ENCODE measurements around the gene PGC. TPM values are rescaled to one million over a fixed set of nuclear protein-coding genes. Genes with fewer than 3 reads are reported as not detected.

The PGC gene
- total RNA-seq, 4 donors from 2014 or later = 1.5 TPM; not detected in 3

DNA sequence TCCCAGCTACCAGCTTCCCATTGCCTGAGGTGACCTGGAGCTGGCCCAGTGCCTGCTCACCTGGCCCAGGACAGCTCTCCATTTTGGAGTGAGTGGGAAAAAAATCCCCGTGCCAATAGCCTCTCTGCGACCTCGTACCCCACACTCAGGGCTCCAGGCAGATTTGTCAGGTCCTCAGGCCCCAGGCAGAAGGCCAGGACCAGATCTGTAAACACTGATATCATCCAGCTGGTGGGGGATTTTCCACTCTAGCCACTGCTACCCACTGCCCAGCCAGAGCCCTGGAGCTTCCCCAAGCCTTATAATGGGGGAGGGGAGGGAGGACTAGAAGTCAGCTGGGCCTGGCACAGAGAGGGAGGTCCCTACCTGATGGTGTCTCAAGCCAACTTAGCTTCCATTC is 1.3 kb upstream of the PGC start:
- no peak for TF ChIP-seq POLR2AphosphoS5 (IDR thresholded peaks at IDR 0.05)
- TF ChIP-seq EP300 (IDR thresholded peaks at IDR 0.05; ENCODE audit: low read depth) = no peak
- no peak for TF ChIP-seq POLR2A (IDR thresholded peaks at IDR 0.05)
- no peak for DNase-seq
- H3K4me1 ChIP-seq = no peaks in the 10 kb centered on the region
- no peaks in the 10 kb centered on the region for H3K36me3 ChIP-seq
- intact Hi-C loops (cut with DNase I; ENCODE audit: low total_unique reads) = no loop called here
- no peak overlapping the region for H3K27ac ChIP-seq
- 78% methylated on average over 3 of the region's 3 CpGs; no CpG with 5 or more reads in 1 of the 2 donors for WGBS, 2 donors (ENCODE audit: low coverage in 1 of 2)
- H3K27me3 ChIP-seq = no peaks in the 10 kb centered on the region
- H3K9me3 ChIP-seq = no peaks in the 10 kb centered on the region
- in situ Hi-C loops (cut with MboI; ENCODE audit: low pct_ligation_motif_present in 1 of 4, low pct_unique_long_range_greater_than_20kb in 1 of 4, low sequenced_read_pairs in 3 of 4) = no loop called here
- no peak overlapping the region for H3K4me3 ChIP-seq

DNA sequence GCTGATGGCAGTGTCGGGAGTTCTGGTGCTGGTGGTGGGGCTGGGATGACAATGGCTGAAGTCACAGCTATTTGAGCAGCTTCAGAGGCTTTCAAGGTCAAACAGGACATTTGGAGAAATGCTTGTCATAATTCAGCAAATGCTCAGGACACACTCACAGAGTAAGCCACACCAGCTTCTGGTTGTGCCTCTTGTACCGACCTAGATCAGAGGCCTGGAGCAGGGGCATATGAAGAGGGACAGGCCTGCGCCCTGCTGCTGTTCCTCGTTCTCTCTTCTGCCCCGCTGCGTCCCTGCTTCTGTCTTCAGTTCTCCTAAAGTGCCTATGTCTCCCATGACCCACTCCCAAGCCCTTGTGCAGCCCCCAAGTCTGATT is 893 bp upstream of the PGC start:
- H3K27me3 ChIP-seq = no peaks in the 10 kb centered on the region
- WGBS, 2 donors (ENCODE audit: low coverage in 1 of 2) = 96% methylated on average over 6 of the region's 6 CpGs; no CpG with 5 or more reads in 1 of the 2 donors
- no peak for TF ChIP-seq POLR2AphosphoS5 (IDR thresholded peaks at IDR 0.05)
- no peak for TF ChIP-seq POLR2A (IDR thresholded peaks at IDR 0.05)
- in situ Hi-C loops (cut with MboI; ENCODE audit: low pct_ligation_motif_present in 1 of 4, low pct_unique_long_range_greater_than_20kb in 1 of 4, low sequenced_read_pairs in 3 of 4) (no loop called here), intact Hi-C loops (cut with DNase I; ENCODE audit: low total_unique reads) (no loop called here)
- H3K4me3 ChIP-seq = no peak overlapping the region
- DNase-seq = no peak
- H3K4me1 ChIP-seq = no peaks in the 10 kb centered on the region
- H3K27ac ChIP-seq = no peak overlapping the region
- H3K9me3 ChIP-seq = no peaks in the 10 kb centered on the region
- no peaks in the 10 kb centered on the region for H3K36me3 ChIP-seq

DNA sequence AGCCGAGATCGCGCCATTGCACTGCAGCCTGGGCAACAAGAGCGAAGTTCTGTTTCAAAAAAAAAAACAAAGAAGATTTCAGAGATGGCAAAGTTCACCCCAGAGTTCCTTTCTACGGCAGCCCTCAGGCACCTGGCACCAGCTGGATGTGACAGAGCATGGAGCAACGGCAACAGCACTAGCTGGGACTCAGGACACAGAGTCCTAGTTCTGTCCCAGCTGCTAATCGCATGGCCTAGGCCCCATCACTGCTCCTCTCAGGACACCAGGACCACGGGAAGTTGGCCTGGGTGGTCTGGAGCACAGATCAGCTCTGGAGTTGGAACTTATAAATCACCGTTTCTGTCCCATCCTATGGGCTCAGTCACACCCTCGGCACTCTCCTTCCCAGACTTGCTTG is 1.1 kb downstream of the PGC start:
- intact Hi-C loops (cut with DNase I; ENCODE audit: low total_unique reads) (no loop called here), in situ Hi-C loops (cut with MboI; ENCODE audit: low pct_ligation_motif_present in 1 of 4, low pct_unique_long_range_greater_than_20kb in 1 of 4, low sequenced_read_pairs in 3 of 4) (no loop called here)
- Histone ChIP-seq H3K27ac (no peak overlapping the region), H3K27me3 (no peaks in the 10 kb centered on the region), H3K4me3 (no peak overlapping the region), H3K9me3 (no peaks in the 10 kb centered on the region), H3K4me1 (peaks cover 6 to 15% (median 11%) of the 10 kb centered on the region in 4 donors), H3K36me3 (no peaks in the 10 kb centered on the region)
- TF ChIP-seq POLR2AphosphoS5 (IDR thresholded peaks at IDR 0.05) (no peak), POLR2A (IDR thresholded peaks at IDR 0.05) (no peak), EP300 (IDR thresholded peaks at IDR 0.05; ENCODE audit: low read depth) (no peak)
- TF ChIP-seq, protein P1, sequence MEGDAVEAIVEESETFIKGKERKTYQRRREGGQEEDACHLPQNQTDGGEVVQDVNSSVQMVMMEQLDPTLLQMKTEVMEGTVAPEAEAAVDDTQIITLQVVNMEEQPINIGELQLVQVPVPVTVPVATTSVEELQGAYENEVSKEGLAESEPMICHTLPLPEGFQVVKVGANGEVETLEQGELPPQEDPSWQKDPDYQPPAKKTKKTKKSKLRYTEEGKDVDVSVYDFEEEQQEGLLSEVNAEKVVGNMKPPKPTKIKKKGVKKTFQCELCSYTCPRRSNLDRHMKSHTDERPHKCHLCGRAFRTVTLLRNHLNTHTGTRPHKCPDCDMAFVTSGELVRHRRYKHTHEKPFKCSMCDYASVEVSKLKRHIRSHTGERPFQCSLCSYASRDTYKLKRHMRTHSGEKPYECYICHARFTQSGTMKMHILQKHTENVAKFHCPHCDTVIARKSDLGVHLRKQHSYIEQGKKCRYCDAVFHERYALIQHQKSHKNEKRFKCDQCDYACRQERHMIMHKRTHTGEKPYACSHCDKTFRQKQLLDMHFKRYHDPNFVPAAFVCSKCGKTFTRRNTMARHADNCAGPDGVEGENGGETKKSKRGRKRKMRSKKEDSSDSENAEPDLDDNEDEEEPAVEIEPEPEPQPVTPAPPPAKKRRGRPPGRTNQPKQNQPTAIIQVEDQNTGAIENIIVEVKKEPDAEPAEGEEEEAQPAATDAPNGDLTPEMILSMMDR (IDR thresholded peaks at IDR 0.05) = no peak
- DNase-seq = no peak
- 86 to 90% methylated on average over 5 to 10 of the region's 10 CpGs for WGBS, 2 donors (ENCODE audit: low coverage in 1 of 2)

DNA sequence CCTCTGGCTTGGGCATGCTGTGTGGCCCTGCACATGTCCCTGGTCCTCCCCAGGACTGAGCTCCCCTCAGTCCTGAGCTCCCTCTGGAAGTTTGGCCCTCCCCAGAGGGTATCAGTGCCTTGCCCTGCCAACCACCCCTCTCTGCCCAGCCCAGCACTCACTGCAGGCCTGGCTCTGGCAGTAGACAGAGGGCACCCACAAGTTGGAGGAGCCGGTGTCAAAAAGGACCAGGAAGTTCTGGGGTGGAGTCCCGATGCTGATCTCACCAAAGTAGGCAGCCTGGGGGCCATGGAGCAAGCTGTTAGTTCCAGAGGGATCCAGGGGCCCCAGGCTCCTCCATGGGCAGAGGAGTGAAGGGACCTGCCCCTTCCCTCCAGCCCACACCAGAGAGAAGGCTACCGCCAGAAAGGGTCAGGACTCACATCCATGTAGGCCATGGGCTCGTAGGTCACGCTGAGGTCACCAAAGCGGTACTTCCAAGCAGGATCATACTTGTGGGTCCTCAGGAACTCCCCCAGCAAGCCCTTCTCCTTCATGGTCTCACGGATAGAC is 2.9 kb downstream of the PGC start:
- H3K9me3 ChIP-seq = no peaks in the 10 kb centered on the region
- H3K27ac ChIP-seq = no peak overlapping the region
- WGBS, 2 donors (ENCODE audit: low coverage in 1 of 2) = 84% methylated on average over 7 of the region's 7 CpGs; no CpG with 5 or more reads in 1 of the 2 donors
- in situ Hi-C loops (cut with MboI; ENCODE audit: low pct_ligation_motif_present in 1 of 4, low pct_unique_long_range_greater_than_20kb in 1 of 4, low sequenced_read_pairs in 3 of 4) (no loop called here), intact Hi-C loops (cut with DNase I; ENCODE audit: low total_unique reads) (no loop called here)
- no peak for TF ChIP-seq POLR2AphosphoS5 (IDR thresholded peaks at IDR 0.05)
- TF ChIP-seq EP300 (IDR thresholded peaks at IDR 0.05; ENCODE audit: low read depth) = no peak
- no peak overlapping the region for H3K4me3 ChIP-seq
- no peak for DNase-seq
- H3K27me3 ChIP-seq = no peaks in the 10 kb centered on the region
- peaks cover 11 to 23% (median 16%) of the 10 kb centered on the region in 4 donors for H3K4me1 ChIP-seq
- H3K36me3 ChIP-seq = no peaks in the 10 kb centered on the region

DNA sequence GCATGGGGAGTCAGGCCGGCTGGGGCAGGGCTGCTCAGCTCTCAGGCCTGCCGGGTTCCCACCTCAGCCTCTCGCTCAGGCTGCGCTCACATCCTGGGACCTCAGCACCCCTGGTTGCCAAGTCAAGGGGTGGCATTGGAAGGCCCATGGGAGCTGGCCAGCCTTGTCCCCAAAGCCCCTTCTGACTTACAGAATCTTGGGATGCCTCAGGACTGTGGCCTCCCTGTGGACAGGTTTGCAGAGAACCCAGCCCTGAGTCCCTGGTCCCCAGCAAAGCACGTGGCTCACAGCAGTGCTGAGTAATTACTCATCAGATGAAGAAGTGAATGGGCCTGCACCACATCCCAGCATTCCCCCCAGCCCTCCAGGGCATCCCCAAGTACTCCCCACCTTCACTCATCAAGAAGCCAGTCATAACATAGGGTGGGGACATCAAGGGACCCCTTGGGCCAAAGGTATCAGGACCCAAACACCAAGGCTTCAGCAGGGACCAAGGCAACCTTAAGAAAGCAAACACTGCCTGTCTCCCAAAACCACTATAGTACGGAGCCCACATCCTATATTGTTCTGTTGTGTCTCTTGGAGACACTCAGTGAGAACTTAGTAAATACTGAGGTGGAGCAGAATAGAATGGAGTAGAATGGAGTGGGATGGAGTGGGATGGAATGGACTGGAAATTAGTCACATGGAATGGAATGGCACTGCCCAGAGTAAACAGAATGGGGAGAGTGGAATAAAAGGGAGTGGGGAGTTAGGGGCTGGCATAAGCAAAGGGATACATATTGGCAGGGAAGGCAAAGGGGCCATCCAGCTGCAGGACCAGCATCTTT is 3.6 kb downstream of the PGC start:
- no peak for DNase-seq
- H3K4me1 ChIP-seq = peaks cover 11 to 23% (median 16%) of the 10 kb centered on the region in 4 donors
- H3K27ac ChIP-seq = no peak overlapping the region
- TF ChIP-seq, protein P1 (IDR thresholded peaks at IDR 0.05) = no peak
- TF ChIP-seq EP300 (IDR thresholded peaks at IDR 0.05; ENCODE audit: low read depth) (no peak), POLR2AphosphoS5 (IDR thresholded peaks at IDR 0.05) (no peak), POLR2A (IDR thresholded peaks at IDR 0.05) (no peak)
- H3K27me3 ChIP-seq = no peaks in the 10 kb centered on the region
- intact Hi-C loops (cut with DNase I; ENCODE audit: low total_unique reads) = no loop called here
- H3K4me3 ChIP-seq = no peak overlapping the region
- no peaks in the 10 kb centered on the region for H3K36me3 ChIP-seq
- no peaks in the 10 kb centered on the region for H3K9me3 ChIP-seq
- WGBS, 2 donors (ENCODE audit: low coverage in 1 of 2) = 90% methylated on average over 6 of the region's 6 CpGs; no CpG with 5 or more reads in 1 of the 2 donors
- in situ Hi-C loops (cut with MboI; ENCODE audit: low pct_ligation_motif_present in 1 of 4, low pct_unique_long_range_greater_than_20kb in 1 of 4, low sequenced_read_pairs in 3 of 4) = no loop called here
